Vagina (tissue), 2 donors: ENCODE results near the gene DYRK1B. TPM values are rescaled to one million over a fixed set of nuclear protein-coding genes. Genes with fewer than 3 reads are reported as not detected.

Experiments used
- DNase-seq, 2 donors: peaks; one replicate each; pipeline ENCODE4 v3.0.0-alpha.2; 2017; ENCODE audit errors: extremely low spot score in 2 of 2
- H3K27ac ChIP-seq: fragments of 200-600 bp; sonication (generic); one replicate; pipeline ENCODE4 v1.5.1; 2019
- H3K27me3 ChIP-seq: fragments of 200-600 bp; sonication (generic); one replicate; pipeline ENCODE4 v1.5.1; 2019
- H3K36me3 ChIP-seq, 2 donors: fragments of 200-600 bp; sonication (generic); one replicate each; pipeline ENCODE4 v1.5.1; 2017 to 2019
- H3K4me1 ChIP-seq: fragments of 200-600 bp; sonication (generic); one replicate; pipeline ENCODE4 v1.5.1; 2019
- H3K4me3 ChIP-seq, 2 donors: fragments of 200-600 bp; sonication (generic); 1 replicate in 1 of 2; 2 replicates in 1 of 2; pipeline ENCODE4 v1.5.1; 2016 to 2019
- H3K9me3 ChIP-seq: fragments of 200-600 bp; sonication (generic); one replicate; pipeline ENCODE4 v1.5.1; 2019
- CTCF ChIP-seq, 3 experiments: fragments of 450-650 bp in 2 of 3; fragments of 200-600 bp in 1 of 3; sonication (generic) in 1 of 3; IDR thresholded peaks; one replicate each; pipeline ENCODE4 v1.5.1; 2017 to 2019; ENCODE audit warnings: antibody characterized with exemption in 3 of 3, mild to moderate bottlenecking in 2 of 3, moderate library complexity in 2 of 3
- POLR2A ChIP-seq, 2 donors: fragments of 450-650 bp; IDR thresholded peaks; one replicate each; pipeline ENCODE4 v1.6.1; 2017; ENCODE audit warnings: antibody characterized with exemption in 2 of 2, mild to moderate bottlenecking in 2 of 2, moderate library complexity in 2 of 2
- POLR2AphosphoS5 ChIP-seq, 2 donors: sonication (generic); formaldehyde crosslinking; IDR thresholded peaks; one replicate each; pipeline ENCODE4 v1.9.0; 2017; ENCODE audit warnings: antibody characterized with exemption in 2 of 2, mild to moderate bottlenecking in 2 of 2, low read depth in 1 of 2; ENCODE audit not compliant: insufficient read depth in 1 of 2
- intact Hi-C: fragments of 100-400 bp; cut with DNase I; formaldehyde crosslinking; loops from one replicate; pipeline ENCODE4 v1.15.1; 2023
- total RNA-seq: library from RNA; depleted of rRNA; stranded (reverse); fragments of >200 nt; gene quantifications from one replicate; pipeline ENCODE4 v1.2.3, GENCODE V29; 2016

DYRK1B gene
- total RNA-seq, 1 donor from 2014 or later = 5.6 TPM

GRCh38 chr19:39825531-39826076 lies 8.4 kb downstream of the DYRK1B start:
- intact Hi-C loops = no loop called here
- no peak overlapping the region for H3K27ac ChIP-seq
- peaks cover 18% of the 10 kb centered on the region for H3K4me1 ChIP-seq
- H3K27me3 ChIP-seq = no peaks in the 10 kb centered on the region
- H3K4me3 ChIP-seq = no peak overlapping the region
- no peak for DNase-seq
- TF ChIP-seq CTCF (IDR thresholded peaks at IDR 0.05) (no peak), POLR2A (IDR thresholded peaks at IDR 0.05) (no peak), POLR2AphosphoS5 (IDR thresholded peaks at IDR 0.05; ENCODE audit: insufficient read depth in 1 of 2, low read depth in 1 of 2) (no peak)
- H3K36me3 ChIP-seq = peaks cover 0 to 48% of the 10 kb centered on the region in 2 donors
- H3K9me3 ChIP-seq = no peaks in the 10 kb centered on the region

- Histone ChIP-seq H3K27me3 (no peaks in the 10 kb centered on the region), H3K4me3 (peak overlapping the region in 1 of 2 donors; percentile 64), H3K27ac (peak overlapping the region; percentile 47), H3K36me3 (peaks cover 0 to 43% of the 10 kb centered on the region in 2 donors), H3K9me3 (no peaks in the 10 kb centered on the region), H3K4me1 (peaks cover 18% of the 10 kb centered on the region)
- no peak for TF ChIP-seq POLR2A (IDR thresholded peaks at IDR 0.05)
- no peak for TF ChIP-seq CTCF (IDR thresholded peaks at IDR 0.05)
- TF ChIP-seq POLR2AphosphoS5 (IDR thresholded peaks at IDR 0.05; ENCODE audit: insufficient read depth in 1 of 2, low read depth in 1 of 2) = no peak
- no peak for DNase-seq
- intact Hi-C loops = no loop called here
Measured at GRCh38 chr19:39825093-39825463, 8.9 kb downstream of the DYRK1B start.

GRCh38 chr19:39824143-39825092 lies 9.5 kb downstream of the DYRK1B start:
- H3K4me3 ChIP-seq = peak overlapping the region; percentile 64 to 67
- intact Hi-C loops = no loop called here
- H3K4me1 ChIP-seq = peaks cover 18% of the 10 kb centered on the region
- no peak for DNase-seq
- H3K27me3 ChIP-seq = no peaks in the 10 kb centered on the region
- peaks cover 0 to 36% of the 10 kb centered on the region in 2 donors for H3K36me3 ChIP-seq
- TF ChIP-seq POLR2A (IDR thresholded peaks at IDR 0.05) = no peak
- no peak for TF ChIP-seq CTCF (IDR thresholded peaks at IDR 0.05)
- TF ChIP-seq POLR2AphosphoS5 (IDR thresholded peaks at IDR 0.05; ENCODE audit: insufficient read depth in 1 of 2, low read depth in 1 of 2) = peak; percentile 73 to 96
- peak overlapping the region; percentile 47 for H3K27ac ChIP-seq
- no peaks in the 10 kb centered on the region for H3K9me3 ChIP-seq

GRCh38 chr19:39823686-39824085 lies 10.3 kb downstream of the DYRK1B start:
- Histone ChIP-seq H3K4me3 (peak overlapping the region; percentile 64 to 67), H3K27me3 (no peaks in the 10 kb centered on the region), H3K9me3 (no peaks in the 10 kb centered on the region), H3K4me1 (peaks cover 18% of the 10 kb centered on the region), H3K36me3 (peaks cover 0 to 33% of the 10 kb centered on the region in 2 donors), H3K27ac (peak overlapping the region; percentile 47)
- no peak for TF ChIP-seq POLR2A (IDR thresholded peaks at IDR 0.05)
- no peak for TF ChIP-seq CTCF (IDR thresholded peaks at IDR 0.05)
- no peak for TF ChIP-seq POLR2AphosphoS5 (IDR thresholded peaks at IDR 0.05; ENCODE audit: insufficient read depth in 1 of 2, low read depth in 1 of 2)
- intact Hi-C loops = no loop called here
- DNase-seq = no peak
